GM18909 (cell line): ENCODE data around the gene USP6.
"Not testable (repeated sequence)": the region's sequence is repeated elsewhere in the genome, so short reads cannot be mapped to it uniquely, and the experiment has no call there.

Source experiments
- ATAC-seq: cut with Tn5 transposase; IDR thresholded peaks from one replicate; pipeline ENCODE4 v1.9.1; 2021; ENCODE audit warnings: mild to moderate bottlenecking; ENCODE audit not compliant: unreplicated experiment, poor library complexity

USP6 gene

GRCh38 chr17:5115673-5116651, at the start of gene USP6:
Gene USP6, plus strand, starts transcription at chr17:5116032. Its CDS starts 14,336 bp downstream, at chr17:5130368.
- no peak for ATAC-seq

- ATAC-seq: no peak
Observed at GRCh38 chr17:5068236-5068635, 47.6 kb upstream of the USP6 start.

- no peak for ATAC-seq
Observed at GRCh38 chr17:5069724-5070123, 46.1 kb upstream of the USP6 start.

- ATAC-seq: not testable (repeated sequence)
Observed at GRCh38 chr17:5075472-5075871, 40.4 kb upstream of the USP6 start.

GRCh38 chr17:5077275-5077674, 38.6 kb upstream of the USP6 start:
- ATAC-seq: not testable (repeated sequence)

- no peak for ATAC-seq
Observed at GRCh38 chr17:5077781-5078105, 38.1 kb upstream of the USP6 start.

GRCh38 chr17:5078106-5079028, 37.5 kb upstream of the USP6 start, which contains the start of gene ZFP3:
Gene ZFP3, plus strand, starts transcription at chr17:5078467. Its CDS starts 13,038 bp downstream, at chr17:5091505.
- peak; percentile 92 for ATAC-seq

GRCh38 chr17:5080591-5080990, 35.2 kb upstream of the USP6 start:
- ATAC-seq: no peak

GRCh38 chr17:5092218-5093010, 23.4 kb upstream of the USP6 start:
- ATAC-seq: no peak

GRCh38 chr17:5096731-5097100, 19.1 kb upstream of the USP6 start:
- ATAC-seq: no peak

- no peak for ATAC-seq
Observed at GRCh38 chr17:5097101-5097834, 18.6 kb upstream of the USP6 start.

- no peak for ATAC-seq
Observed at GRCh38 chr17:5099271-5099670, 16.6 kb upstream of the USP6 start.

- ATAC-seq: no peak
Observed at GRCh38 chr17:5100832-5101231, 15.0 kb upstream of the USP6 start.

GRCh38 chr17:5110816-5111215, 5.0 kb upstream of the USP6 start:
- no peak for ATAC-seq

- ATAC-seq: peak; percentile 85
Observed at GRCh38 chr17:5111402-5112204, 4.2 kb upstream of the USP6 start, which contains the start of gene ZNF232. Gene ZNF232, minus strand, starts transcription at chr17:5111878. Its CDS starts 56 bp downstream, at chr17:5111822.

GRCh38 chr17:5118219-5118618, 2.4 kb downstream of the USP6 start:
- no peak for ATAC-seq

- ATAC-seq: no peak
Observed at GRCh38 chr17:5120036-5120435, 4.2 kb downstream of the USP6 start.

GRCh38 chr17:5120436-5121185, 4.8 kb downstream of the USP6 start:
- not testable (repeated sequence) for ATAC-seq
